GM21619 (cell line): ENCODE measurements around the gene NKIRAS1.
"Not testable (repeated sequence)": the region's sequence is repeated elsewhere in the genome, so short reads cannot be mapped to it uniquely, and the experiment has no call there.

Experiments
- ATAC-seq: cut with Tn5 transposase; IDR thresholded peaks from one replicate; pipeline ENCODE4 v1.9.1; 2021; ENCODE audit not compliant: unreplicated experiment

Gene NKIRAS1

GRCh38 chr3:23941440-23941839 lies 24.6 kb upstream of the NKIRAS1 start:
- ATAC-seq: no peak

GRCh38 chr3:23940775-23941174 lies 24.0 kb upstream of the NKIRAS1 start:
- no peak for ATAC-seq

- ATAC-seq: no peak
These were observed 21.9 kb upstream of the NKIRAS1 start for GRCh38 chr3:23938688-23939087.

DNA sequence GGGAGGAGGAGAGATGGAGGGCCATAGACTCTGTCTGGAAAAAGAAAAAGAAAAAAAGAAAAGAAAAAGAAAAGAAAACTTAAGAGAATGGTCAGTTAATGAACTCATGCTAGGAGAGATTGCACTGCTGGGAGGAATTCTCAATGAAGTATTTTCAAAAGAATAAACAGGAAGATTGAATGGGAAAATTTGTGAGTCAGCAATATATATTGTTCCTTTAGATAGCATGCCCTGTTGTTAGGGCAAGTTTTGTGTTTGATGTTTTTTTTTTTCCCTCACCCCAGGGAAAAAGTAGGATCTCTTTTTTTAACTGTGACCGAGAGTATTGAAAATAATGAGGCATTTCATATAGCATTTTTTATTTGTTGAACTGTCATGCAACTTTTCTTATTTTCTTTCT lies 20.5 kb upstream of the NKIRAS1 start:
- no peak for ATAC-seq

DNA sequence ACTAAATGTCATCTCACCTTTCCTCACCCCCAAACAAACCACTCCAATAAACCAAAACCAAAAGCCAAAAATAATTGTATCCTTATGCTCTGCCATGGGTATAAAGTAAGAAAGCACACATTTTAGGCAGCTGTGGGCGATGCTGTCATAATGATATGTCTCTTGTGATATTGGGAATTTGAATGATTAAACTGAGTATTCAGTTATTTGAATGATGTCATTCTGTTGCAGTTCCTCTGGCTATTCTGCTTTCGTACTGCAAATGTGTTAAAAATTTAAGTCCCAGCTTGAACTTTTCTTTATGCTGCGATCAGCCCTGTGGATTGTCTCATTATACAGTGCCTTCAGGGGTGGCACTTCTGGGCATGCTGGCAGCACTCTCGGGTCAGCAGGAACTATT lies 17.5 kb upstream of the NKIRAS1 start:
- no peak for ATAC-seq

DNA sequence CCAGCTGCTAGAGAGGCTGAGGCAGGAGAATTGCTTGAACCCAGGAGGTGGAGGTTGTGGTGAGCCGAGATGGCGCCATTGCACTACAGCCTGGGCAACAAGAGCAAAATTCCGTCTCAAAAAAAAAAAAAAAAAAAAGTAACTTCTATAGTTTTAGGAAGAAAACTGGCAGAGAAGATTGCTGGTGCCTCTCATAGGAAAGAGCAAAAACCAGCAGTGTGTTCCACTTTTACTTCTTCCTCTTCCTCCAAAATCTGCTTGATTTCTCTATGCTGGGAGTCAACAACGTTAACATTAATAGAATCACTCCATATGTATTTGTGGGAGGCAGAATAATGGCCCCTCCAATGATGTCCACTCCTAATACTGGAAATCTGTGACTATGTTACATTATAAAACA lies 15.8 kb upstream of the NKIRAS1 start:
- ATAC-seq: no peak

GRCh38 chr3:23931597-23931996 lies 14.8 kb upstream of the NKIRAS1 start:
- no peak for ATAC-seq

GRCh38 chr3:23928524-23928923 lies 11.7 kb upstream of the NKIRAS1 start:
- no peak for ATAC-seq

DNA sequence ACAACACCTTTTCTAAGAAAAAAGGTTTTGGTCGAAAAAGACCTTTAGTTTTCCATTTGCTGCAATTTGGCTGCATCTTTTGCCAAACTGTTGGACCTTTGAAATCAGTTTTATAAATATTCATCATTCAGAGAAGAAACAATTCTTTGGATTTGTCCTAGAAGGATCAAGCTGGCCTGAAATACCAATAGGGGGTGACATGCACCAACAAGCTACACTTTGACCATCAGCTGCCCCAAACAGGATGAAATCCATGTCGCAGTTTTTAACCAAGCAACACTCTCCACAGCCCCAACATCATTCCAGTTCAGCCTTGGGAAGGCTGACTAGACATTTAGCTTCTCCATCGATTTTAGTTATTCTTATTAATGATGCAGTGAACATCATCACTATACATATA lies 9.9 kb upstream of the NKIRAS1 start:
- no peak for ATAC-seq

GRCh38 chr3:23926246-23926645 lies 9.5 kb upstream of the NKIRAS1 start:
- no peak for ATAC-seq

GRCh38 chr3:23923786-23924185 lies 7.0 kb upstream of the NKIRAS1 start:
- ATAC-seq: no peak

DNA sequence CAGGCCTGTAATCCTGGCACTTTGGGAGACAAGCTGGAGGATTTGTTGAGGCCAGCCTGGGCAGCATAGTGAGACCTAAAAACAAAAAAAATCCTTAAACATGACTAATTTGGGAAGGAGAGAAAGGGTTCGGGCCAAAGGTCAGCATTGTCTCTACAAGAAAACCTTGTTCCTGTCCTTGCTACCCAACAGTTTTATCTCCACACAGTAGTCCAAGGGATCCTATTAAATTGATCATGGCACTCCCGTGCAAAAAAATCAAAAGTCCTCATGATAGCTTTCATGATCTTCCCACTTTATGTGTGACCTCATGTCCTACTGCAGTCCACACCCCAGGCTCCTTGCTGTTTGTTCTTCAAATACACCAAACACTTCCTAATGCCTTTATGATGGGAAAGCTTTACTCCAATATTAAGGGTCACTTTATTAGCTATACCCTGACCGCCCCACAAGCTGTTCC lies 4.3 kb upstream of the NKIRAS1 start:
- no peak for ATAC-seq

DNA sequence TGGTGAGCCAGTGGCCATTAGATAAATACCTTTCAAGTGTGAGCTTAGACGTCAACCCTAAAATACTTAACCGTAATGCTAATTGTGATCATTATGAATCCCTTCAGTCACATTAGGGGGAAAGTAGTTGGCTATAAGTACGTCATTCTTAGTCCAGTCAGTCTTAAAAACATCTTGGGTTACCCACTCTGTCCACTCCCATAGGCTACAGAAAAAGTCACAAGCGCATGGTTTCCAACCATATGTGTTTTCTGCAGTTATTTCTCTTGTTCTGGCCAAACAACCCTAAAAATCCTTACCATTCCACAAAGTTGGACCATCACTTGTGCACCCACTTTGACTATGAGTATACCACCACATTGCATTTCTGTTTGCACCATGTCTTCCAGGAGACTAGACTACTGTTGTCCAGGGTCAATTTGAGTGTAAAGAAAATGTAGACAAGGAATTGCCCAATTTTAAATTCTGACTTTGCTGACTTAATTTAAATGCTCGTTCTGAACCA lies 3.4 kb upstream of the NKIRAS1 start:
- no peak for ATAC-seq

DNA sequence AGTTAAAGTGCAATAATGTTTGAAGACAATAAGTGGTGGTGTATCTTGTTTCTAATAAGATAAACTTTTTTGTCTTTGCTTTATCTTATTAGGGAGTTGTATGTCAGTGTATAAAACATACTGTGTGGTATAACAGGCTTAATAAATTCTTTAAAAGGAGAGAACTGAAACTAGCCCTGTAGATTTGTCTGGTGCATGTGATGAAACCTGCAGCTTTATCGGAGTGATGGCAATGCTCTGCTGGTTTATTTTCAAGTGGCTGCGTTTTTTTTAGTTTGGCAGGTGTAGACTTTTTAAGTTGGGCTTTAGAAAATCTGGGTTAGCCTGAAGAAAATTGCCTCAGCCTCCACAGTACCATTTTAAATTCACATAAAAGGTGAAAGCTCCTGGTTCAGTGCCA lies 2.8 kb upstream of the NKIRAS1 start:
- no peak for ATAC-seq

DNA sequence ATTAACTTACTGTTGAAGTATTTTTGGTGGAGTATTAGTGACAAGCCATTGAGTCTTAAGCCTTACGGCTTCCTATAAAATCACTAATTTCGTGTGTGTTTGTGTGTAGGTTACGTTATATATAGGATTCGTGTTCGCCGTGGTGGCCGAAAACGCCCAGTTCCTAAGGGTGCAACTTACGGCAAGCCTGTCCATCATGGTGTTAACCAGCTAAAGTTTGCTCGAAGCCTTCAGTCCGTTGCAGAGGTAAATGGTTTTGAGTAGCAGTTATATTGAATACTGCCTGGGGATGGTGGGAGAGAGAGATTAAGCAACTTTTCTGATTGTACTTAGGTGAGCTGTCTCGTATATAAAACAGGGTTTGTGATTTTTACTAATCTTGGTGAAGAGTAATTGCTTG lies 1.5 kb upstream of the NKIRAS1 start:
- not testable (repeated sequence) for ATAC-seq

GRCh38 chr3:23917679-23918303 lies 1.0 kb upstream of the NKIRAS1 start:
- ATAC-seq: not testable (repeated sequence)

- peak; percentile 45 for ATAC-seq
These were observed 471 bp downstream of the NKIRAS1 start for GRCh38 chr3:23916152-23916885.

DNA sequence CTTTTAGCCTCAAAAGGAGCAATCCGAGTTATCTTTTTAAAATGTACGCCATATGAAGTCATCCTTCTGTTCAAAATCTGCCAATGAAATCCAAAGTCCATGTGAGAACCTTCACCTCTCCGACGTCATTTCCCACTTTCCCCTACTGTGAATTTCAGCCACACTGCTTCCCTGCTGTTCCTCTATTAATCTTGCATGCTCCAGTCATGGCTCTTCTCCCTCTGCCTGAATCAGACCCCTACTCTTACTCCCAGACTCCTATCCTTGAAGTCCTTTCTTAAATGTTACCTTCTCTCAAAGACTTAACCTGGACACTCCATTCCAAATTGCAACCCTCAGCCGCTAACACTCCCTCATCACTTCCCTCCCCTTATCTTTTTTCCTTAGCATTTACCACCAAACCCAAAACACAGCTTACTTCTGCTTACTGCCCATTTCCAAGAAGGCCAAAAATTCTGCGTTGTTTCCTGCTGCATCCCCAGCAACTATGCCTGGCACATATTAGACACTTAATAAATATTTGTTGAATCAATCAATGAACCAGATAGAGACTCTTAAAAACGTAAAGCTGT lies 1.2 kb downstream of the NKIRAS1 start:
- ATAC-seq: no peak

GRCh38 chr3:23913873-23914743 lies 2.7 kb downstream of the NKIRAS1 start:
- no peak for ATAC-seq

DNA sequence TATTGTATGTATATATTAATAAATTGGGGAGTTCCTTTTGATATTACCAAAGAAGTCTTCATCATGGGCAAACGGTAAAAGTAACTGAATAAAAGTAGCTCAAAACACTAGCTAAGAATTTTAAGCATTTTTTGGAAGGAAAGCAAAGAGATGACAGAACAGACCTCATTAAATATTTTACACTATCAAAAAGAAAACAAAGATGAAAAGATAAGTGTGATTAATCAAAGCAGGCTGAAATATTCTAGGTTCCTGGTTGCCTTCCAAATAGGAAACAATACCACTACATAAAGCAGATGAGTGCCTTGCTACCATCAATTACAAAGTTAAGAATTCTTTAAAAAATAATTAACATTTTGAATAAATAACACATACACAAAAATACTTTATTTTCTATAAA lies 3.6 kb downstream of the NKIRAS1 start:
- no peak for ATAC-seq

DNA sequence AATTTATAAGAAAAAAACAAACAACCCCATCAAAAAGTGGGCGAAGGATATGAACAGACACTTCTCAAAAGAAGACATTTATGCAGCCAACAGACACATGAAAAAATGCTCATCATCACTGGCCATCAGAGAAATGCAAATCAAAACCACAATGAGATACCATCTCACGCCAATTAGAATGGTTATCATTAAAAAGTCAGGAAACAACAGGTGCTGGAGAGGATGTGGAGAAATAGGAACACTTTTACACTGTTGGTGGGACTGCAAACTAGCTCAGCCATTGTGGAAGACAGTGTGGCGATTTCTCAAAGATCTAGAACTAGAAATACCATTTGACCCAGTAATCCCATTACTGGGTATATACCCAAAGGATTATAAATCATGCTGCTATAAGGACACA lies 4.5 kb downstream of the NKIRAS1 start:
- not testable (repeated sequence) for ATAC-seq
